H9 (cell line): ENCODE results near the gene ARL4C. TPM values are rescaled to one million over a fixed set of nuclear protein-coding genes. Genes with fewer than 3 reads are reported as not detected.

Experiments
- DNase-seq: peaks from one replicate; pipeline ENCODE4 v3.0.0-alpha.2; 2017
- H2AFZ ChIP-seq: one replicate; pipeline ENCODE4 v1.6.1; 2013; ENCODE audit warnings: mild to moderate bottlenecking, low read length, control low read depth, moderate library complexity
- H2AK5ac ChIP-seq: 2 replicates; pipeline ENCODE4 v1.6.1; 2013; ENCODE audit warnings: low read length, control low read depth, mixed read lengths; ENCODE audit not compliant: insufficient read length
- H2BK120ac ChIP-seq: one replicate; pipeline ENCODE4 v1.6.1; 2013; ENCODE audit warnings: low read depth, mild to moderate bottlenecking, low read length, control low read depth, inconsistent platforms; ENCODE audit not compliant: poor library complexity, severe bottlenecking
- H2BK12ac ChIP-seq: 2 replicates; pipeline ENCODE4 v1.6.1; 2013; ENCODE audit warnings: low read length, control low read depth, mixed read lengths, low read depth; ENCODE audit not compliant: insufficient read length
- H2BK15ac ChIP-seq: 2 replicates; pipeline ENCODE4 v1.6.1; 2013; ENCODE audit warnings: low read depth, low read length, control low read depth
- H2BK20ac ChIP-seq: one replicate; pipeline ENCODE4 v1.6.1; 2013; ENCODE audit warnings: low read depth, mild to moderate bottlenecking, low read length, control low read depth, inconsistent platforms; ENCODE audit not compliant: poor library complexity, severe bottlenecking
- H2BK5ac ChIP-seq: 2 replicates; pipeline ENCODE4 v1.6.1; 2013; ENCODE audit warnings: low read length, control low read depth, mixed read lengths; ENCODE audit not compliant: insufficient read length
- H3K14ac ChIP-seq: 2 replicates; pipeline ENCODE4 v1.6.1; 2013; ENCODE audit warnings: low read length, control low read depth; ENCODE audit not compliant: insufficient read depth
- H3K18ac ChIP-seq: 2 replicates; pipeline ENCODE4 v1.6.1; 2013; ENCODE audit warnings: low read depth, mild to moderate bottlenecking, mixed read lengths, low read length, control low read depth; ENCODE audit not compliant: insufficient read length
- H3K23ac ChIP-seq: 2 replicates; pipeline ENCODE4 v1.6.1; 2013; ENCODE audit warnings: low read length, control low read depth, mixed read lengths, low read depth; ENCODE audit not compliant: insufficient read length
- H3K23me2 ChIP-seq: 2 replicates; pipeline ENCODE4 v1.6.1; 2013; ENCODE audit warnings: low read depth, mild to moderate bottlenecking, mixed read lengths, low read length, control low read depth; ENCODE audit not compliant: insufficient read length, poor library complexity, severe bottlenecking
- H3K27ac ChIP-seq: 2 replicates; pipeline ENCODE4 v1.5.1; 2013; ENCODE audit warnings: low read length, control low read depth, mixed read lengths, low read depth; ENCODE audit not compliant: insufficient read length
- H3K27me3 ChIP-seq: 2 replicates; pipeline ENCODE4 v1.6.1; 2013; ENCODE audit warnings: low read length, control low read depth, inconsistent platforms; ENCODE audit not compliant: insufficient read depth
- H3K4ac ChIP-seq: 2 replicates; pipeline ENCODE4 v1.6.1; 2013; ENCODE audit warnings: low read depth, mild to moderate bottlenecking, control low read depth, inconsistent platforms, low read length, moderate library complexity
- H3K4me1 ChIP-seq: 2 replicates; pipeline ENCODE4 v1.6.1; 2013; ENCODE audit warnings: low read length, control low read depth, inconsistent platforms; ENCODE audit not compliant: insufficient read depth
- H3K4me2 ChIP-seq: 2 replicates; pipeline ENCODE4 v1.6.1; 2013; ENCODE audit warnings: low read length, control low read depth, mixed read lengths; ENCODE audit not compliant: insufficient read length, insufficient read depth
- H3K56ac ChIP-seq: 2 replicates; pipeline ENCODE4 v1.6.1; 2013; ENCODE audit warnings: low read depth, mild to moderate bottlenecking, mixed read lengths, low read length, control low read depth; ENCODE audit not compliant: insufficient read length
- H3K79me1 ChIP-seq: 2 replicates; pipeline ENCODE4 v1.6.1; 2013; ENCODE audit warnings: low read depth, mild to moderate bottlenecking, moderate library complexity, low read length, control low read depth, inconsistent platforms; ENCODE audit not compliant: insufficient read depth, poor library complexity, severe bottlenecking
- H3K79me2 ChIP-seq: 2 replicates; pipeline ENCODE4 v1.6.1; 2013; ENCODE audit warnings: low read length, control low read depth, inconsistent platforms; ENCODE audit not compliant: insufficient read depth
- H3K9ac ChIP-seq: 2 replicates; pipeline ENCODE4 v1.6.1; 2013; ENCODE audit warnings: low read length, control low read depth, mixed read lengths; ENCODE audit not compliant: insufficient read length; ENCODE audit errors: extremely low read depth
- H3K9me3 ChIP-seq: one replicate; pipeline ENCODE4 v1.6.1; 2013; ENCODE audit warnings: low read depth, low read length, inconsistent platforms; ENCODE audit not compliant: control insufficient read depth
- H3T11ph ChIP-seq: one replicate; pipeline ENCODE4 v1.6.1; 2013; ENCODE audit warnings: mild to moderate bottlenecking, low read length, control low read depth, inconsistent platforms
- H4K20me1 ChIP-seq: one replicate; pipeline ENCODE4 v1.6.1; 2013; ENCODE audit not compliant: control insufficient read depth, insufficient read length, insufficient read depth
- H4K5ac ChIP-seq: 2 replicates; pipeline ENCODE4 v1.6.1; 2013; ENCODE audit warnings: low read depth, mild to moderate bottlenecking, mixed read lengths, low read length, control low read depth; ENCODE audit not compliant: insufficient read length
- H4K8ac ChIP-seq: replicated peaks from 2 replicates; pipeline ENCODE4 v1.6.1; 2013; ENCODE audit warnings: low read length, control low read depth, mixed read lengths, low read depth; ENCODE audit not compliant: insufficient read length
- H4K91ac ChIP-seq: 2 replicates; pipeline ENCODE4 v1.6.1; 2013; ENCODE audit warnings: low read depth, mild to moderate bottlenecking, moderate library complexity, mixed read lengths, low read length, control low read depth; ENCODE audit not compliant: insufficient read length
- H3K27ac Mint-ChIP-seq, 3 experiments: 2 replicates in 2 of 3; 3 replicates in 1 of 3; pipeline ENCODE4 v1.8.0; 2020 to 2021; ENCODE audit warnings: mixed read lengths in 3 of 3, mild to moderate bottlenecking in 1 of 3, moderate library complexity in 1 of 3
- H3K27me3 Mint-ChIP-seq: 2 replicates; pipeline ENCODE4 v1.8.0; 2021; ENCODE audit warnings: low read depth, mild to moderate bottlenecking, moderate library complexity, mixed read lengths
- H3K36me3 Mint-ChIP-seq, 3 experiments: 2 replicates in 2 of 3; 3 replicates in 1 of 3; pipeline ENCODE4 v1.8.0; 2020 to 2021; ENCODE audit warnings: low read depth in 3 of 3, mixed read lengths in 3 of 3; ENCODE audit not compliant: insufficient read depth in 1 of 3
- H3K4me1 Mint-ChIP-seq, 2 experiments: 2 replicates each; pipeline ENCODE4 v1.8.0; 2020; ENCODE audit warnings: mixed read lengths in 2 of 2
- H3K4me3 Mint-ChIP-seq, 2 experiments: 2 replicates in 1 of 2; 3 replicates in 1 of 2; pipeline ENCODE4 v1.8.0; 2020 to 2021; ENCODE audit warnings: mild to moderate bottlenecking in 2 of 2, mixed read lengths in 2 of 2, moderate library complexity in 1 of 2
- H3K9me3 Mint-ChIP-seq, 2 experiments: 2 replicates in 1 of 2; 3 replicates in 1 of 2; pipeline ENCODE4 v1.8.0; 2020; ENCODE audit warnings: mild to moderate bottlenecking in 2 of 2, mixed read lengths in 2 of 2, moderate library complexity in 1 of 2
- WGBS: extraction: QIAGEN DNeasy Blood & Tissue Kit; methylation state at CpG from one replicate; pipeline ENCODE4 v1.1.7; 2013; ENCODE audit warnings: missing lambda C conversion rate, low lambda C conversion rate, mixed read lengths; ENCODE audit not compliant: insufficient read length; ENCODE audit errors: extremely low coverage; 5-methylcytosine and 5-hydroxymethylcytosine counted together
- total RNA-seq: library from RNA; stranded (reverse); gene quantifications from 2 replicates; pipeline ENCODE4 v1.2.1, GENCODE V29; 2021
- TF ChIP-seq, protein P1 (sequence below): fragments of 200-600 bp; sonication (generic); conservative IDR thresholded peaks from 3 replicates; pipeline ENCODE4 v1.8.0; 2021; ENCODE audit warnings: antibody characterized with exemption, mild to moderate bottlenecking

ARL4C gene
- total RNA-seq, 1 experiment from 2014 or later, result 12.0 TPM

DNA sequence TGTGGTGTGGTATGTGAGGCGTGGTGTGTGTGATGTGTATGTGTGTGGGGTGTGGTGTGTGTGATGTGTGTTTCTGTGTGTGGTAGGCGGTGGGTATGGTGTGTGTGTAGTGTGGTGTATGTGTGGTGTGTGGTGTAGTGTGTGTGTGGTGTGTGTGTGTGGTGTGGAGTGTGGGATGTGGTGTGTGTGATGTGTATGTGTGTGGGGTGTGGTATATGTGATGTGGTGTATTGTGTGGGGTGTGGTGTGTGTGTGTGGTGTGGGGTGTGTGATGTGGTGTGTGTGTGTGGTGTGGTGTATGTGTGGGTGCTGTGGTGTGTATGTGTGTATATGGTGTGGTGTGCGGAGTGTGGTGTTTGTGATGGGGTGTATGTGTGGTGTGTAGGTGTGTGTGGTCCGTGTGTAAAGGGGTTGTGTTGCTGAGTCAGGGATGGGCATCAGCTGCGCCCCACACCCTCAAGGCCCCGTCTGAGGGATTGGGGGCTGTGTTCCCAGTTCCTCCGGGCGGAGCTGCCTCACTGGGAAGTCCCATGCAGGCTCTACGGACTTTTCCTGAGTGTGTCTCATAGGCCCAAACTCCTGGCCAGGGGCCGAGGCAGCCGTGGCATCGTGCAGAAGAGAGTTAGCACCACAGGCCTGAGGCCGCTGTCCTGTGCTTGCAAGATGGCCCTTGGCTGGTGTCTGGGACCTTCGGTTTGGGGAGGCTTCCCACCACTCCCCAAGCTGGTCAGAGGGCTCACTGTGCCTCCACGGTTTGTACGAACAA, 18.2 kb upstream of the ARL4C start:
- Histone ChIP-seq H3K14ac (no peak overlapping the region), H3K27me3 (no peaks in the 10 kb centered on the region), H4K5ac (no peak overlapping the region), H4K20me1 (no peaks in the 10 kb centered on the region), H3T11ph (no peak overlapping the region), H3K9me3 (no peaks in the 10 kb centered on the region), H4K8ac (peak overlapping the region; percentile 11), H2BK20ac (no peak overlapping the region), H3K18ac (no peak overlapping the region), H3K4ac (no peak overlapping the region), H3K56ac (no peak overlapping the region), H2AFZ (no peak overlapping the region), H3K79me2 (no peaks in the 10 kb centered on the region), H2BK5ac (no peak overlapping the region), H3K27ac (no peak overlapping the region), H3K4me2 (no peak overlapping the region), H2BK120ac (no peak overlapping the region), H3K23me2 (no peaks in the 10 kb centered on the region), H2BK12ac (no peak overlapping the region), H2AK5ac (no peak overlapping the region), H4K91ac (no peak overlapping the region), H3K79me1 (no peaks in the 10 kb centered on the region), H3K4me1 (no peaks in the 10 kb centered on the region), H3K9ac (no peak overlapping the region), H3K23ac (no peak overlapping the region), H2BK15ac (no peak overlapping the region)
- H3K27ac Mint-ChIP-seq, result no peak overlapping the region
- H3K4me1 Mint-ChIP-seq, result peaks cover 0 to 5% of the 10 kb centered on the region in 2 experiments; a peak in 2 of 4 replicates
- no peak for DNase-seq
- no peaks in the 10 kb centered on the region; a peak in 1 of 7 replicates for H3K36me3 Mint-ChIP-seq
- H3K27me3 Mint-ChIP-seq, result no peaks in the 10 kb centered on the region; the same call in 1 of the 2 replicates
- no peaks in the 10 kb centered on the region; a peak in 2 of 5 replicates for H3K9me3 Mint-ChIP-seq
- WGBS, result 100% methylated on average over 4 of the region's 16 CpGs
- no peak overlapping the region for H3K4me3 Mint-ChIP-seq
- TF ChIP-seq, protein P1, sequence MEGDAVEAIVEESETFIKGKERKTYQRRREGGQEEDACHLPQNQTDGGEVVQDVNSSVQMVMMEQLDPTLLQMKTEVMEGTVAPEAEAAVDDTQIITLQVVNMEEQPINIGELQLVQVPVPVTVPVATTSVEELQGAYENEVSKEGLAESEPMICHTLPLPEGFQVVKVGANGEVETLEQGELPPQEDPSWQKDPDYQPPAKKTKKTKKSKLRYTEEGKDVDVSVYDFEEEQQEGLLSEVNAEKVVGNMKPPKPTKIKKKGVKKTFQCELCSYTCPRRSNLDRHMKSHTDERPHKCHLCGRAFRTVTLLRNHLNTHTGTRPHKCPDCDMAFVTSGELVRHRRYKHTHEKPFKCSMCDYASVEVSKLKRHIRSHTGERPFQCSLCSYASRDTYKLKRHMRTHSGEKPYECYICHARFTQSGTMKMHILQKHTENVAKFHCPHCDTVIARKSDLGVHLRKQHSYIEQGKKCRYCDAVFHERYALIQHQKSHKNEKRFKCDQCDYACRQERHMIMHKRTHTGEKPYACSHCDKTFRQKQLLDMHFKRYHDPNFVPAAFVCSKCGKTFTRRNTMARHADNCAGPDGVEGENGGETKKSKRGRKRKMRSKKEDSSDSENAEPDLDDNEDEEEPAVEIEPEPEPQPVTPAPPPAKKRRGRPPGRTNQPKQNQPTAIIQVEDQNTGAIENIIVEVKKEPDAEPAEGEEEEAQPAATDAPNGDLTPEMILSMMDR, result no peak
